Right lobe of liver (tissue), 6 donors: Measurements from ENCODE around the gene KLRB1. TPM values are rescaled to one million over a fixed set of nuclear protein-coding genes. Genes with fewer than 3 reads are reported as not detected.
"Not testable (repeated sequence)": the region's sequence is repeated elsewhere in the genome, so short reads cannot be mapped to it uniquely, and the experiment has no call there.

Experiments
- ATAC-seq, 4 donors: fragments of 200-7000 bp; cut with Tn5 transposase; one replicate each; pipeline ENCODE4 v1.9.1; 2020; ENCODE audit warnings: mild to moderate bottlenecking in 4 of 4, moderate library complexity in 4 of 4
- DNase-seq, 3 donors: peaks; one replicate each; pipeline ENCODE4 v3.0.0-alpha.2; 2020
- H3K27ac ChIP-seq, 3 donors: fragments of 200-600 bp; one replicate each; pipeline ENCODE4 v1.8.0; 2022
- H3K27me3 ChIP-seq, 2 donors: fragments of 200-600 bp; one replicate each; pipeline ENCODE4 v1.8.0; 2022
- H3K36me3 ChIP-seq, 4 donors: fragments of 200-600 bp; sonication (generic) in 1 of 4; one replicate each; pipeline versions ENCODE4 v1.5.1 to v1.8.0; 2017 to 2022; ENCODE audit warnings: control low read depth in 1 of 4
- H3K4me1 ChIP-seq, 4 donors: fragments of 200-600 bp; sonication (generic) in 1 of 4; one replicate each; pipeline versions ENCODE4 v1.5.1 to v1.8.0; 2017 to 2022; ENCODE audit warnings: control low read depth in 1 of 4
- H3K4me3 ChIP-seq, 3 donors: fragments of 200-600 bp; one replicate each; pipeline ENCODE4 v1.8.0; 2022
- H3K9me3 ChIP-seq, 4 donors: fragments of 200-600 bp; sonication (generic) in 1 of 4; one replicate each; pipeline versions ENCODE4 v1.5.1 to v1.8.0; 2017 to 2022; ENCODE audit warnings: control low read depth in 1 of 4
- POLR2A ChIP-seq: fragments of 450-650 bp; IDR thresholded peaks from one replicate; pipeline ENCODE4 v1.6.1; 2017; ENCODE audit warnings: antibody characterized with exemption, mild to moderate bottlenecking
- WGBS: methylation state at CpG from one replicate; pipeline ENCODE4 v1.1.6; 2018; ENCODE audit warnings: low coverage, low lambda C conversion rate; ENCODE audit not compliant: insufficient coverage; ENCODE audit errors: missing lambda C conversion rate; 5-methylcytosine and 5-hydroxymethylcytosine counted together
- intact Hi-C, 2 donors: fragments of 100-400 bp; cut with DNase I; formaldehyde crosslinking; loops; one replicate each; pipeline versions ENCODE4 v1.11.2 to v1.14.1; 2022
- total RNA-seq, 6 experiments: library from RNA; depleted of rRNA in 2 of 6; stranded (reverse); fragments of >200 nt in 2 of 6; fragmentation: NEBNext Ultra II Directional in 3 of 6; extraction: Animal tissue kit (Norgen Biotek cat#: 25700) in 3 of 6; gene quantifications; one replicate each; pipeline versions ENCODE4 v1.1.0 to v1.2.4, GENCODE V29; 2016 to 2023
- TF ChIP-seq, protein P1 (sequence below), 4 donors: fragments of 200-600 bp in 3 of 4; fragments of 450-650 bp in 1 of 4; IDR thresholded peaks; one replicate each; pipeline versions ENCODE4 v1.5.1 to v1.8.0; 2016 to 2022; ENCODE audit warnings: antibody characterized with exemption in 4 of 4, mild to moderate bottlenecking in 2 of 4
- donor health status: DM: no; HTN: yes; CAD: no.
- donor health status: DM: no; HTN: no; CAD: no.
- donor health status: DM: no; HTN: no; CAD: no.
- donor health status: DM: no; HTN: yes; CAD: no.
- donor health status: DM: no; HTN: yes; CAD: no.

Gene KLRB1
- total RNA-seq, 6 experiments from 2014 or later = 0.22 to 1.9 (median 1.1) TPM

DNA sequence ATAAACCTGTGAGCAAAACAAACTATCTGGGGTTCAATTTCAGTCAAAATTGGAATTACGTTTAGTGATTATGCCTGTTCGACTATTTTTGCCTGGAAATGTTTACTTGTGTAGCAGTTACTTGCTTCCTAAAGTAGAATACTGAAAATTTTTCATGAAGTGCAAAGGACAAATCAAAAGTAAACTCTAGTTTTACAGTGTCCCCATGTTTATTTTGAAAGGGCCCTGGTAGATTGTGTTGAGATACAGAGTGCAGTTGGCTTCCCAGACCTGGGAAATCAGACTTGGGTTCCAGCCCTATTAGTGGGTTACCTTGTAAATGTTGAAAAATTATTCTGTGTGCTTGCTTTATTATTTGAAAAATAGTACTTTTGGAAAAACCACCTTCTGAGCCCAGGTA is 17.3 kb downstream of the KLRB1 start:
- Histone ChIP-seq H3K4me1 (no peaks in the 10 kb centered on the region), H3K9me3 (no peaks in the 10 kb centered on the region), H3K27me3 (no peaks in the 10 kb centered on the region), H3K4me3 (no peak overlapping the region), H3K27ac (peak overlapping the region in 1 of 3 donors; percentile 12), H3K36me3 (no peaks in the 10 kb centered on the region)
- TF ChIP-seq, protein P1, sequence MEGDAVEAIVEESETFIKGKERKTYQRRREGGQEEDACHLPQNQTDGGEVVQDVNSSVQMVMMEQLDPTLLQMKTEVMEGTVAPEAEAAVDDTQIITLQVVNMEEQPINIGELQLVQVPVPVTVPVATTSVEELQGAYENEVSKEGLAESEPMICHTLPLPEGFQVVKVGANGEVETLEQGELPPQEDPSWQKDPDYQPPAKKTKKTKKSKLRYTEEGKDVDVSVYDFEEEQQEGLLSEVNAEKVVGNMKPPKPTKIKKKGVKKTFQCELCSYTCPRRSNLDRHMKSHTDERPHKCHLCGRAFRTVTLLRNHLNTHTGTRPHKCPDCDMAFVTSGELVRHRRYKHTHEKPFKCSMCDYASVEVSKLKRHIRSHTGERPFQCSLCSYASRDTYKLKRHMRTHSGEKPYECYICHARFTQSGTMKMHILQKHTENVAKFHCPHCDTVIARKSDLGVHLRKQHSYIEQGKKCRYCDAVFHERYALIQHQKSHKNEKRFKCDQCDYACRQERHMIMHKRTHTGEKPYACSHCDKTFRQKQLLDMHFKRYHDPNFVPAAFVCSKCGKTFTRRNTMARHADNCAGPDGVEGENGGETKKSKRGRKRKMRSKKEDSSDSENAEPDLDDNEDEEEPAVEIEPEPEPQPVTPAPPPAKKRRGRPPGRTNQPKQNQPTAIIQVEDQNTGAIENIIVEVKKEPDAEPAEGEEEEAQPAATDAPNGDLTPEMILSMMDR (IDR thresholded peaks at IDR 0.05) = no peak
- ATAC-seq (peak in 1 of 4 donors; percentile 57), DNase-seq (no peak)
- WGBS = 51% methylated on average over 2 of the region's 2 CpGs
- intact Hi-C loops = no loop called here

DNA sequence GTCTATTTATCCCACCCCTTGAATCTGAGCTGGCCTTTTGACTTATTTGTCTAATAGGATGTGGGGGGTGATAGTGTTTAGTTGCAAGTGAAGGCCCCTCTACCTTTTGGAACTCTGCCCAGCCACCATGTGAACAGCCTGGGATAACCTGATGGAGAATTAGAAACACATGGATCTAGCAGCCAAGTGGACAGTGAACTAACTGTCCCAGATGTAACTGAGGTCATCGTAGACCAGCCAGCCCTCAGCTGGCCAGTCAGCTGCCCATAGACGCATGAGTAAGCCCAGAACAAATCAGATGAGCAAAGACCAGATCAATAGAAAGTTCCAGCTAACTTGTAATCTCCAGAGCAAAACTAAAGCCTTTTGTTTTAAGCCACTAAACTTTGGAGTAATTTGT is 19.0 kb downstream of the KLRB1 start:
- 43% methylated on average over 2 of the region's 2 CpGs for WGBS
- H3K27ac ChIP-seq = peak overlapping the region in 1 of 3 donors; percentile 19
- DNase-seq = peak in 2 of 3 donors; percentile 58 to 63
- H3K27me3 ChIP-seq = no peaks in the 10 kb centered on the region
- no peak overlapping the region for H3K4me3 ChIP-seq
- TF ChIP-seq POLR2A = no peak
- TF ChIP-seq, protein P1 (IDR thresholded peaks at IDR 0.05) = no peak
- H3K4me1 ChIP-seq = no peaks in the 10 kb centered on the region
- no peaks in the 10 kb centered on the region for H3K9me3 ChIP-seq
- H3K36me3 ChIP-seq = no peaks in the 10 kb centered on the region
- intact Hi-C loops = no loop called here
- peak; percentile 68 to 96 (median 80) for ATAC-seq

DNA sequence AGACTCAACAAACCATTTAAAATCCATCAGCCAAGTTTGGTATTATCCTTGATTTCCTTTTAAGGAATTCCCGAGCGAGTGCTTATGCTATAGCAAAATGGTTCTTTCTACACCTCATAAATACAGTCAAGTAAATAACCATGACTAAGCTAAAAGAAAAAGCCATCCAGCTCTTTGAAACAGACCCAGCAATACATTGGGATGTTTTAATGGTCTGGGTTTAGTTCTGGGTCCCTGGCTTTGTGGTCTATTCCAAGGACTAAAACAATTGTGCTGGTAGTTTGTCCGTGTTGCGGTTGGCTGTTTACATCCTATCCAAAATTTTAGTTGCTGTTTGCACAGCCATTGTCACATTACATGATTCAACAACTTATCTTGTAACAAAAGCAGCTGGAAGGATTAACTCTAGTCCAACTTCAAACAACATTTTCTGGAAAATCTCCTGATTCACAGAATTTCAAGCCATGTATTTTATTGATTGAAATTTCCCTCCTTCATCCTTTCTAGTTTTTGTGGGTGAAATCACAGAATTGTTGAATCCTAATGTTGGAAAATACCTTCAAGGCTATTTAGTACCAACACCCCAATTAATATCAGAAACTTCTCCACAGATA is 19.6 kb downstream of the KLRB1 start:
- H3K4me3 ChIP-seq = no peak overlapping the region
- TF ChIP-seq, protein P1 (IDR thresholded peaks at IDR 0.05) = no peak
- TF ChIP-seq POLR2A = no peak
- no peaks in the 10 kb centered on the region for H3K4me1 ChIP-seq
- ATAC-seq (no peak), DNase-seq (no peak)
- no peak overlapping the region for H3K27ac ChIP-seq
- intact Hi-C loops = no loop called here
- no peaks in the 10 kb centered on the region for H3K9me3 ChIP-seq
- 98% methylated on average over 4 of the region's 4 CpGs for WGBS
- no peaks in the 10 kb centered on the region for H3K36me3 ChIP-seq
- no peaks in the 10 kb centered on the region for H3K27me3 ChIP-seq

DNA sequence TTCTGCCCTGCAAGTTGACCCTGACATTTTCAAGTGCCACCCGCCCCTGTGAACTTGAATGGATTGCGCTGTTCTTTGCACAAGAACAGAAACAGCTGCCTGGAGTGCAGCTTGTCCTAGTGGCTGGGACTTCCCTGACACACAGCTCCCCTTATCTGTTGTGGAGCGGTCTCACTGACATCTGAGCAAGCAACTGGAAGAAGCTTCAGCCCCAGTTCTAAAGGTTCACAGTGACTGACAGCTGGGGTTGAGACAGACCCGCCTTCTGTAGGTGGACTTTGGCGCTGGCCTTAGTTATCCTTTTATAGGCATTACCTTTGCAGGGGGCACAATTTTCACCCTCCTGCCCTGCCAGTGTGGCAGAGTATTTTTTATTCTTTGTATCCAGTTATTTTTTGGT is 30.0 kb downstream of the KLRB1 start:
- H3K27me3 ChIP-seq, H3K4me3 ChIP-seq, intact Hi-C loops, H3K36me3 ChIP-seq, DNase-seq, ATAC-seq, H3K9me3 ChIP-seq, H3K27ac ChIP-seq, H3K4me1 ChIP-seq: not testable (repeated sequence)
- no CpG with 5 or more reads among the region's 5 CpGs for WGBS

DNA sequence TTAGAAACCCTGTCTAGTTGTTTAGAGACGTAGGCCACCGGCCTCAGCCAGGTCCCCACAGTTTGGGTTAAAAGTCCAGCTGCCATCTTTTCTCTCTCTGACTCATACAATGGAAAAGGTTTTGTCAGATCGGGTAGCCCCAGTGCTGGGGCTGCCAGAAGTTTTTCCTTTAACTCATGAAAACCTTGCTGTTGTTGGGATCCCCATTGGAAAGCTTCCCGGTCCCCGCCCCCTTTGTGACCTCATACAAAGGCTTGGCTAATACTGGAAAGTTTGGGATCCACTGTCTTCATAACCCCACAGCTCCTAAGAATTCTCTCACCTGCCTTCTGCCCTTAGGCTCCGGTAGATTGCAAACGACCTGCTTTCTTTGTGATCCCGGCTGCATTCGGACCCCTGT is 40.6 kb downstream of the KLRB1 start:
- DNase-seq, ATAC-seq, H3K4me3 ChIP-seq, H3K27ac ChIP-seq, H3K4me1 ChIP-seq, H3K9me3 ChIP-seq, intact Hi-C loops, H3K36me3 ChIP-seq, H3K27me3 ChIP-seq: not testable (repeated sequence)
- WGBS = no CpG with 5 or more reads among the region's 9 CpGs

DNA sequence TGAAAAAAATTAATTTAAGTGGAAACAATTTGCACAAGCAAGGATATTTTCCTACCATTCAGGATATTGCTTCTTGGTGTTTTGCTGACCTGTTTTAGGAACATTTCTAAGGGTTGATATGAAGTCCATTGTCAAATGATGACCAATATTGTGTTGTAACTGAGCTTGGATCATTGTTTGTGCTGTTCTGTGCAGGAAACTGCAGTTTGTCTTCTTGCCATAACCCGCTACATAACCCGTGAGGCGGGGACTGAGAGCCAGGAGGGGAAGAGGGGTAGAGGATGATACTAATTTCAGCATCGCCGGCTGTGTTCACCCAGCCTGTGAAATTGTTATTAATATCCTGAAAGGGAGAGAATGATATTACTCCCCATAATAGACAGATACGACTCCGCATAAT is 41.6 kb downstream of the KLRB1 start:
- H3K36me3 ChIP-seq, H3K27ac ChIP-seq, H3K9me3 ChIP-seq, H3K4me3 ChIP-seq, ATAC-seq, DNase-seq, H3K27me3 ChIP-seq, intact Hi-C loops, H3K4me1 ChIP-seq: not testable (repeated sequence)
- WGBS = 50% methylated on average over 2 of the region's 7 CpGs

DNA sequence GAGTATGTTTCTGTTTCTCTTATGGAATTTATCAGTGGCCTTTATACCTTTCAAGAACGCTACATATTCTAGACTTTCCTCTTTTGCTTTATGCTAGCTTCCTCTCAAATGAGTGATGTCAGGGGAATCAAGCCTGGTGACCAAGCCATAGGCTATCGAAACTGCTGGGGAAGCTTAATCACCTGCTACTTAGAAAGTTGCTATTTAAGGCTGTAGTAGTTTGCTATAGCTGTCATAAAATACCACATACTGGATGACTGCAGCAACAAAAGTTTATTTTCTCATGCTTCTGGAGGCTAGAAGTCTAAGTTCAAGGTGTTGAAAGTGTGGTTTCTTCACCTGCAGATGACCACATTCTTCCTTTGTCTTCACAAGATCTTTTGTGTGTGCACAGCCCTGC is 43.3 kb downstream of the KLRB1 start:
- intact Hi-C loops, H3K4me3 ChIP-seq, H3K9me3 ChIP-seq, DNase-seq, H3K27me3 ChIP-seq, H3K27ac ChIP-seq, ATAC-seq, H3K36me3 ChIP-seq, H3K4me1 ChIP-seq: not testable (repeated sequence)
- 67% methylated on average over 1 of the region's 2 CpGs for WGBS

DNA sequence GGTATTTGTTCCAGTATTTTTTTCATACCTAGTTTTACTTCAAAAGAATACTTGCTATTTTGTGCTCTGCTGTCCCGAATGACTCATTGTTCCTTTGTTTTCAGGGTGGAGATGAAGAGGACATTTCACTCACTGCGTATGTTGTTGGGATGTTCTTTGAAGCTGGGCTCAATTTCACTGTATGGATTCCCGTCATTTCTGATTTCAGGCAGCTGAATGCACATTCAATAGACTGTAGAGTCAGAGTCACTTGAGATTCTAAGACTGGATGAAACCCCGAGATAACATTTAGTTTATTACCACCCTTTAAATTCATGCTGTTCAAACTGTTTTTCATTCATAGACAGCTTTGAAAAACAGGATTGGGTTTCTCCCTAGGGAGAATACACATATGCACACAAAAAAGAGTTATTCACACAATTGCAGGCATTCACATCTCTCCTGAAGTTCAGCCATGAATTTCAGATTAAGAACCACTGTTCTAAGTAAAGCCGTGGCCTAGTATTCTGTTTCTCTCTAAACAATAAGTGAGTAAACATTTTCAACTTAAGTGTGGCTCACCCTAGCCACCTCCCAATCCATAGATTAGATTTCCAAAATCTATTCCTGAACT is 44.8 kb downstream of the KLRB1 start:
- ATAC-seq, H3K36me3 ChIP-seq, DNase-seq, H3K4me1 ChIP-seq, H3K27ac ChIP-seq, intact Hi-C loops, H3K4me3 ChIP-seq, H3K27me3 ChIP-seq, H3K9me3 ChIP-seq: not testable (repeated sequence)
- no CpG with 5 or more reads among the region's 5 CpGs for WGBS

DNA sequence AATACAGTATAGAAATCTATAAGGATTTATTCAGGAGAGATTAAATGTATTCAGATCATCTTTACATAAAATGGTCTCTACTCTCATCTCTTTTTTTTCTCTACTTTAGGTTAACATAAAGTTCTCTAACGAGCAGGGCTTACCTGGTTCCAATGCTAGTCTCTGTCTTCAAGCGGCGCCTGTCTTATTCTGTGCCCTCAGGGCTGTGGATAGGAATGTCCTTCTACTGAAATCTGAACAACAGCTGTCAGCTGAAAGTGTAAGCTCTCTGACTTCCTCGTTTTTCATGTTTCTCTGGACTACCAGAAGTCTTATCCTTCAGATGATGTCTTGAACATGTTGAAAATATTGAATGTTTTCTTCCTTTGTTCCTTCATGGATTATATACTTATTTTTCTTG is 62.2 kb downstream of the KLRB1 start:
- H3K36me3 ChIP-seq, H3K9me3 ChIP-seq, H3K27me3 ChIP-seq, DNase-seq, ATAC-seq, intact Hi-C loops, H3K4me3 ChIP-seq, H3K27ac ChIP-seq, H3K4me1 ChIP-seq: not testable (repeated sequence)
- WGBS = 33% methylated on average over 1 of the region's 4 CpGs
